Tongue (tissue), 2 donors: ENCODE data around the gene LTBP2. TPM values are rescaled to one million over a fixed set of nuclear protein-coding genes. Genes with fewer than 3 reads are reported as not detected.

ENCODE experiments used
- DNase-seq: peaks from one replicate; pipeline ENCODE4 v3.0.0-alpha.2; 2015
- total RNA-seq: library from RNA; depleted of rRNA; stranded (reverse); fragments of >200 nt; gene quantifications from one replicate; pipeline ENCODE4 v1.2.3, GENCODE V29; 2014

LTBP2 gene
- total RNA-seq, 1 donor from 2014 or later = 29.1 TPM

GRCh38 chr14:74638066-74638465 lies 26.0 kb upstream of the LTBP2 start:
- no peak for DNase-seq

GRCh38 chr14:74637178-74637550 lies 25.1 kb upstream of the LTBP2 start:
- no peak for DNase-seq

GRCh38 chr14:74636424-74637177 lies 24.6 kb upstream of the LTBP2 start:
- DNase-seq = no peak

GRCh38 chr14:74635847-74636246 lies 23.8 kb upstream of the LTBP2 start:
- no peak for DNase-seq

- peak; percentile 93 for DNase-seq
Measured at GRCh38 chr14:74634964-74635363, 22.9 kb upstream of the LTBP2 start.

GRCh38 chr14:74634481-74634880 lies 22.4 kb upstream of the LTBP2 start:
- DNase-seq = no peak

- peak; percentile 62 for DNase-seq
Measured at GRCh38 chr14:74630881-74631690, 19.0 kb upstream of the LTBP2 start.

GRCh38 chr14:74628418-74628817 lies 16.4 kb upstream of the LTBP2 start:
- no peak for DNase-seq

GRCh38 chr14:74627076-74627475 lies 15.0 kb upstream of the LTBP2 start:
- no peak for DNase-seq

GRCh38 chr14:74622257-74622656 lies 10.2 kb upstream of the LTBP2 start:
- DNase-seq = no peak

- no peak for DNase-seq
Measured at GRCh38 chr14:74621556-74621955, 9.5 kb upstream of the LTBP2 start.

- DNase-seq = no peak
Measured at GRCh38 chr14:74620923-74621322, 8.9 kb upstream of the LTBP2 start.

GRCh38 chr14:74620497-74620921 lies 8.5 kb upstream of the LTBP2 start:
- DNase-seq = no peak

GRCh38 chr14:74619672-74620131 lies 7.7 kb upstream of the LTBP2 start:
- peak; percentile 34 for DNase-seq

- no peak for DNase-seq
Measured at GRCh38 chr14:74618078-74618952, 6.3 kb upstream of the LTBP2 start.

- DNase-seq = no peak
Measured at GRCh38 chr14:74616996-74617700, 5.1 kb upstream of the LTBP2 start.

- no peak for DNase-seq
Measured at GRCh38 chr14:74616507-74616906, 4.5 kb upstream of the LTBP2 start.

GRCh38 chr14:74615735-74616134 lies 3.7 kb upstream of the LTBP2 start:
- no peak for DNase-seq

GRCh38 chr14:74614508-74615495 lies 2.8 kb upstream of the LTBP2 start:
- DNase-seq = no peak

- DNase-seq = no peak
Measured at GRCh38 chr14:74613211-74613914, 1.3 kb upstream of the LTBP2 start.
